GM21390 (cell line): ENCODE measurements around the gene XRCC5.
"Not testable (repeated sequence)": the region's sequence is repeated elsewhere in the genome, so short reads cannot be mapped to it uniquely, and the experiment has no call there.

Source experiments
- ATAC-seq: cut with Tn5 transposase; IDR thresholded peaks from one replicate; pipeline ENCODE4 v1.9.1; 2021; ENCODE audit not compliant: unreplicated experiment

XRCC5 gene

GRCh38 chr2:216108967-216109921 is at the start of gene XRCC5:
XRCC5 (plus strand) TSS chr2:216109348; CDS start chr2:216109437, 89 bp downstream.
- peak; percentile 45 for ATAC-seq

- ATAC-seq = no peak
These were observed 45.0 kb upstream of the XRCC5 start for GRCh38 chr2:216064014-216064630.

DNA sequence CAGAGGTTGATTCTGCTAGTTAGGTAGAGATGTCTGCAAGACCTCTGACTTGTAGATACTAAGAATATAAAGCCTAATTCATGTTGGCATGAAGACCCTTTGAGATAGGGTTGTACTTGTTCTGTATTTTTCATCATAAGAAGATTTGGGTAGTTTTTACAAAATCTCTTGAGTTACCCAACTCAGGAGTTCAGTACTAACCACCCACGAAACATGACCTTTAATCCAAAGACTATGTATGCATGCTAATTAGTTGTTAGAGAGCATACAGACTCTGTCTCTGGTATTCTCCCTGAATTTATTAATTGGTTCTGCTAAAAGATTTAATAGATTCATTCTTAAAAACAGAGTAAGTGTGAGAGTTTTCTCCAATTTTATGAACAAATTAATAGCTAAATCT is 44.5 kb upstream of the XRCC5 start:
- ATAC-seq = no peak

- ATAC-seq = no peak
These were observed 42.9 kb upstream of the XRCC5 start for GRCh38 chr2:216066230-216066629.

DNA sequence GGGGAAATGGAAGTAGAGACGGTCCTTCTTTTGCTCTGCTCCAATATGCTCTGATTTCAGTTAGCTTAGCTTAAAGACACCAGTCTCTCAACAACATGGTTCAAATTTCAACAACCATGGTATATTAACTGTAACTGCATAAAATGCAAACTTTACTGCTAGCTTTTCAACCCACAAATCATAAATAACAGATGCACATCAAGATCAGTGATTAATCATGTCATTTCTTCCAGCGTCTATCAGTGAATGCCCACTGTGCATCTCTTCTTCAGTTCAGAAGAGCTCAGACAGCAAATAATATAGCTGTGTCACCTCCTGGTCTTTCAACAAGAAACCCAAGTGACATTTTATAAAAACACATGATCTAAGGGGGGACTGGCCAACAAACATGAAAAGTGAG is 40.1 kb upstream of the XRCC5 start:
- ATAC-seq = no peak

- ATAC-seq = no peak
These were observed 39.0 kb upstream of the XRCC5 start for GRCh38 chr2:216070195-216070594.

DNA sequence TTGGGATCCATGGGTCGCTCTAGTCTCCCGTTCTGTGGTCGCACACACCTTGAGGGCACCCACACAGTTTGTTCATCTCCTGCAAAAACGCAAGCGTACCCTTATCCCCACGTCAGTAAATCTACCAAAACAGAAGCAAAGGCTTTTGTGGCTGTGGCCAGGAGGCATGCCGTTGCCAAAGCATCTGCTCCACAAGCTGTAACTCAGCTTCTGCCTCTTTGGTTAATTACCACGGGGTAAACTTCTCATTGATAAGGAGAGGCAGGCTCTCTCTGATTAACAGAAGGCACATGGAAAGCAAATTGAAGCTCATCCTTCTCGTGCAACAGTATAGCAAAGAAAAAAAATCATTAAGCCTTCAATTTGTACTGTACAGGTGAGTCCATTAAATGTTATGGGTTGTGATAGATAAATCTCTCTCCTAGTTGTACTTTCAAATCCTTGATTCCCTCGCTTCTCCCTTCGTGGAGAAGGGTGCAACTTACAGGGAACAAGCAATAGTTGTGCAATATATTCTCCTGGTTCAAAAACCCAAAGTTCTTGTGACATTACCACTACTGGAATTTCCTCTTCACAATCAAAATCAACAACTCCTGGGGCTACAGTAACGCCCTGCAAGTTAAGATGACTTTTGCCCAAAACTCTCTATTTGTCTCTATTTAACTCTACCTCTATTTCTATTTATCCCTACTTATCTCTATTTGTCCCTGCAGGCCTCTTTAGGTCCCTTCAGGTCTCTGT is 37.9 kb upstream of the XRCC5 start:
- no peak for ATAC-seq

DNA sequence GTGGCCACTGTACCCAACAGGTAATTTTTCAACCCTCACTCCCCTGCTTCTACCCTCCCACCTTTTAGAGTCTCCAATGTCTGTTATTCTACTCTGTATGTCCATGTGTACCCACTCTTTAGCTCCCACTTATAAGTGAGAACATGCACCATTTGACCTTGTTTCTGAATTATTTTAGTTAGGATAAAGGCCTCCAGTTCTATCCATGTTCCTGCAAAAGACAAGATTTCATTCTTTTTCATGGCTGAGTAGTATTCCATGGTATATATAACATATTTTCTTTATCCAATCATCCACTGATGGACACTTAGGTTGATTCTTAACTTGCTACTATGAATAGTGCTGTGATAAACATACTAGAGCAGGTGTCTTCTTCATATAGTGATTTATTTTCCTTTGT is 36.7 kb upstream of the XRCC5 start:
- no peak for ATAC-seq

DNA sequence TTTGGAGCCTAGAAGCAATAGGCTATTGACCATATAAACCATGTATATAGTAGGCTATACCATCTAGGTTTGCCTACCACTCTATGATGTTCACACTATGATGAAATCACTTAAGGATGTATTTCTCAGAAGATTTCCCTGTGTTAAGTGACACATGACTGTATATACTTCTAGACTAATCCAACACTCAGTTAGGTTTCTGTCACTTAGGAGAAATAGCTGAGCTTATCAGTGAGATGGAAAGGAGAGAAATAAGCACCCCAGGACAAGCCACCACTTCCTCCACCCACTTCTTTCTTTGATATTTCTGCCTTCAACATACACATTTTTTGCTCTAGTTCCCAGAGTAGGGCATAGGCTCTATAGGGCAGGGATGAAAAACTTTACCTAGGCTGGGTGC is 35.4 kb upstream of the XRCC5 start:
- ATAC-seq = no peak

GRCh38 chr2:216074380-216074779 is 34.8 kb upstream of the XRCC5 start:
- ATAC-seq = no peak

DNA sequence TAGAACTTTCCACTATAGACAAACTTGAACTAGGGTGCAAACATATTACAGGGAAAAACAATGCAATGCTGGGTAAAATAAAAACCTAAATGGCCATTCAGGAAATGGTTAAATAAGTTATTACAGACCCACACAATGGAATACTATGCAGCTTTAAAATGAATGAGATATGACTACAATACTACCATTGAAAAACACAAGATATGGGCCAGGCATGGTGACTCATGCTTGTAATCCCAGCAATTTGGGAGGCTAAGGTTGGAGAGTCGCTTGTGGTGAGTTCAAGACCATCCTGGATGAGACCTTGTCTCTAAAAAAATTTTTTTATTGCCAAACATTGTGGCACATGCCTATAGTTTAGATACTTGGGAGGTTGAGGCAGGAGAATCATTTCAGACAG is 34.4 kb upstream of the XRCC5 start:
- no peak for ATAC-seq

DNA sequence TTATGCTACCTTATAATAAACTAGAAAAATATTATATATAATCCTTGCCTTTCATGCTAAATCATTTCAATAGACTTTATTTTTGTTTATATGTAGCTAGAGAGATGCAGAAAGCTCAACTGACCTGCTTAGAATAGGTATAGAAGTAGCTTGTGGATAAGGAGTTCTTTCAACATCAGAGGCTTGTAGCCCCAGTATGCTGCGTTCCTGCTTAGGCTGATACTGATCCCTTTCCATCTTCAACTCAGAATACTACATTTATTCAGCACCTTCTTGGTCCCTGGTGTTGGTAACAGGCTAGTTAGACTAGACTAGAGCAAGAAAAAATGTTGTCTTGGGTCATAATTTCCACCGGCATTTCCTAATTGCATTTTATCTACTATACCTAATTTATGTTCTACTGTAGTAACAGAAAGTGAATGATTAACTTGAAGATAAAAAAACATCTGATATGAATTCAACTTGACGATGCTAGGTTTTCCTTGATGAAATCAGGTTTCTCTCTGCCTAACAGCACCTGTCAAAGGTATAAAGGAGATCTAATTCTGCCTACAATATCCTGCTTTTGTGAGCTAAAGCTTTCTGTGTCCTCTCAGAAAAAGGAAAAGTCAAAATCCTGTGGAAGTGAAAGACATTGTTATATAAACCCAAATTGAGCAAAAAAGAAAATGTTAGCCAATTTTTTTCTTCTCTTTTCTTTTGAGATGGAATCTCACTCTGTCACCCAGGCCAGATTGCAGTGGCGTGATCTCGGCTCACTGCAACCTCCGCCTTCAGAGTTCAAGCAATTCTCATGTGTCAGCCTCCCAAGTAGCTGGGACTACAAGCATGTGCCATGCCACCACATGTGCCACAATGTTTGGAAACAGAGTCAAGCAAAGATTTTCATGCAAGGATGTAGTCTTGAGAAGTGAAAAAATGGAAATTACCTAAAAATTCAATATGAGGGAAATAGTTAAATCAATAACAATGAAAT is 33.4 kb upstream of the XRCC5 start:
- no peak for ATAC-seq

DNA sequence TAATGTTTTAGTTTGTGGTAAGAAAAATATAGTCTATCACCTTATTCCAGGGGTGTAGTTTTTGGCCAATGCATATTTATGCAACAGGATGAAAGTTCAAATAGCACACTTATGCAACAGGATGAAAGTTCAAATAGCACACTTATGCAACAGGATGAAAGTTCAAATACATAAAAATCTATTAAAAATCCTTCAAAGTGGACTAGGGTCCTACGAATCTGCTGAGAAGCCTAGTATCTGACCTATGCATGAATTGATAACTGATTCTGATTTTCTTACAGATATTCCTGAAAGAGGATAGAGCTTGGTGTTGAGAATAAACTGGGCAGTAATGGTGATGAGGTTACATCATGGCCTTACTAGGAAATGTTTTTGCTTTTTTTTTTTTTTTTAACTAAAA is 30.4 kb upstream of the XRCC5 start:
- no peak for ATAC-seq

DNA sequence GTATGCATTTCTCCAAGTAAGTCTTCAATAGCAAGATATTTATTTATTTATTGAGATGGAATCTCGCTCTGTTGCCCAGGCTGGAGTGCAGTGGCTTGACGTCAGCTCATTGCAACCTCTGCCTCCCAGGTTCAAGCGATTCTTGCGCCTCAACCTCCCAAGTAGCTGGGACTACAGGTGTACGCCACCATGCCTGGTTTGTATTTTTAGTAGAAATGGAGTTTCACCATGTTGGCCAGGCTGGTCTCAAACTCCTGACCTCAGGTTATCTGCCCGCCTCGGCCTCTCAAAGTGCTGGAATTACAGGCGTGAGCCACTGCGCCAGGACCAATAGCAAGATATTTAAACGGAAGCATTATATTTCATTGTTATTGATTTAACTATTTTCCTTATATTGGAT is 29.1 kb upstream of the XRCC5 start:
- ATAC-seq = not testable (repeated sequence)

DNA sequence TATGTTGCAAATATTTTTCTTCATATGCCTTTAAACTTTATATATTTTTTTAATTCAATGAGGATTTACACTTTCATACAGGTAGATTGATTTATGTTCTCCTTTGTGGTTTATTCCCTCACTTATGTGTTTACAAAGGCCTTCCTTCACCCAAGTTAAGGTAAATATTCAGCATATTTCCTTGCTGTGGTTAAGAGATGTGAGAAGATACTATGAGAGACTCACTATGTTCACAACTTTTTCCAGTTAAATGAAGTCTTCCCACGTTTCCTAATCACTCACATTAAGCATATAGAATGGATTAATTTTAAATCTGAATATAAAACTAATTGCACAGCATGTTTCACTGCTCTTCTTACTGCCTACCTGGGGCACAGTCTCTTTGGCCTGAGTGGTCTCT is 28.1 kb upstream of the XRCC5 start:
- ATAC-seq = no peak

GRCh38 chr2:216081487-216082116 is 27.5 kb upstream of the XRCC5 start, which contains the start of the genes PECR and TMEM169:
PECR (minus strand) TSS chr2:216081809; CDS start chr2:216081741, 68 bp downstream.
TMEM169 (plus strand) TSS chr2:216081919; CDS start chr2:216095964, 14,045 bp downstream.
- peak; percentile 95 for ATAC-seq

GRCh38 chr2:216082117-216082711 is 26.9 kb upstream of the XRCC5 start:
- ATAC-seq = peak; percentile 24

GRCh38 chr2:216082805-216083204 is 26.3 kb upstream of the XRCC5 start:
- ATAC-seq = no peak
